ENCODE results near the gene ARID2.

DNA sequence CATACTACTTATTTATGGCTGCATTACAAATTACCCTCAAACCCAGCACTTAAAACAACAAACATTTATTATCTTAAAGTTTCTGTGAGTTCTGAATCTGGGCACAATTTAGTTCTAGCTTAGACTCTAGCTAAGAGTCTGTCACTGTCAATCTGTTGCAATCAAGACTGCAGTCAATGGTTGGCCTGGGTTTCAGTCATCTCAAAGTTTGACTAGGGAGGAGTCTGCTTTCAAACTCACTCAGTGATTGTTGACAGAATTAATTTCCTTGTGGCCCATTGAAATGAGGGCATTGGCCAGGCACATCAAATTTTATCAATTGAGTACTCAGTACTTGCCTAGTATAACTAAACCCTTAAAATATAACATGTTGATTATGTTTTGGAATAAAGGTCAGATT, 51.6 kb downstream of the ARID2 start:
- TF ChIP-seq CTCF (IDR thresholded peaks at IDR 0.05) = no peak
- TF ChIP-seq POLR2A (IDR thresholded peaks at IDR 0.05; ENCODE audit: low read length) = no peak
- no peak for TF ChIP-seq EP300 (IDR thresholded peaks at IDR 0.05)
- no peak for TF ChIP-seq NFE2L2 (conservative IDR thresholded peaks at IDR 0.05; ENCODE audit: low read length)
- no peak for TF ChIP-seq ZSCAN20 (CRISPR knock-in tag; IDR thresholded peaks at IDR 0.05)

Measured in A549 (cell line).